ENCODE data around the gene TBC1D23.

Gene TBC1D23

DNA sequence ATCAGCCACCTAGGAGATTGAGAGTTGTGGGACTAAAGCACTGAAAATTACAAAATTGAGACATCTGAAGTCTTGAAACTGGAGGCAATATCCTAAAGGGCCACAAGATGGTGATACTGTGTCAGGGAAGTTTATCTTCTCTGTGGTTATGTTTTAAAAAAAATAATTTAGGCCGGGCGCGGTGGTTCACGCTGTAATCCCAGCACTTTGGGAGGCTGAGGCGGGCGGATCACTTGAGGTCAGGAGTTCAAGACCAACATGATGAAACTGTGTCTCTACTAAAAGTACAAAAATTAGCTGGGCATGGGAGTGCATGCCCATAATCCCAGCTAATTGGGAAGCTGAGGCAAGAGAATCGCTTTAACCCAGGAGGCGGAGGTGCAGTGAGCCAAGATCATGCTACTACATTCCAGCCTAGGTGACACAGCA lies 55.9 kb downstream of the TBC1D23 start:
- no peak overlapping the region for H2BK12ac ChIP-seq (ENCODE audit: low read length)
- no peak overlapping the region for H2BK120ac ChIP-seq (ENCODE audit: low read depth, low read length)
- no peaks in the 10 kb centered on the region for H3K4me1 ChIP-seq (ENCODE audit: control insufficient read depth in 2 of 2, insufficient read depth in 1 of 2, low read depth in 1 of 2, low read length in 2 of 2)
- peaks cover 0 to 37% of the 10 kb centered on the region in 2 donors for H3K36me3 ChIP-seq (replicated peaks in 1 of 2; ENCODE audit: control insufficient read depth in 2 of 2, insufficient read depth in 2 of 2, low read length in 2 of 2)
- H3K27me3 ChIP-seq (ENCODE audit: control insufficient read depth in 3 of 3, insufficient read depth in 3 of 3, low read depth in 1 of 3, low read length in 3 of 3) = no peaks in the 10 kb centered on the region
- no peak overlapping the region for H3K4me3 ChIP-seq (ENCODE audit: low read length in 2 of 2)
- no peak overlapping the region for H3K9ac ChIP-seq (ENCODE audit: low read depth, low read length, poor library complexity)
- no peak overlapping the region for H3K4me2 ChIP-seq (ENCODE audit: insufficient read depth, low read length, poor library complexity, severe bottlenecking)
- H4K8ac ChIP-seq (ENCODE audit: low read depth, low read length) = no peak overlapping the region
- no peaks in the 10 kb centered on the region for H3K79me1 ChIP-seq (ENCODE audit: low read depth, low read length)
- no peak overlapping the region for H2BK15ac ChIP-seq (ENCODE audit: low read length)
- peak; percentile 15 for DNase-seq (ENCODE audit: low spot score)
- H2AFZ ChIP-seq (ENCODE audit: low read length) = no peak overlapping the region
- H3K27ac ChIP-seq (replicated peaks; ENCODE audit: low read length) = no peak overlapping the region
- H2BK5ac ChIP-seq (ENCODE audit: low read length) = no peak overlapping the region
- H3K18ac ChIP-seq (ENCODE audit: low read length) = no peak overlapping the region
- H2AK5ac ChIP-seq (ENCODE audit: low read depth, low read length) = no peak overlapping the region
- no peak overlapping the region for H4K91ac ChIP-seq (ENCODE audit: low read depth, low read length, poor library complexity)
- H3K4ac ChIP-seq (ENCODE audit: low read length) = no peak overlapping the region
- no peaks in the 10 kb centered on the region for H3K9me3 ChIP-seq (replicated peaks in 1 of 2; ENCODE audit: control insufficient read depth in 2 of 2, insufficient read depth in 1 of 2, low read depth in 1 of 2, low read length in 2 of 2)
- no peak overlapping the region for H3K14ac ChIP-seq (ENCODE audit: low read length)
- no CpG with 5 or more reads among the region's 8 CpGs for WGBS, 2 donors (ENCODE audit: extremely low coverage in 2 of 2, insufficient read length in 2 of 2, insufficient replicate concordance in 1 of 2)
- no peak overlapping the region for H3K23ac ChIP-seq (ENCODE audit: low read depth, low read length, poor library complexity)

DNA sequence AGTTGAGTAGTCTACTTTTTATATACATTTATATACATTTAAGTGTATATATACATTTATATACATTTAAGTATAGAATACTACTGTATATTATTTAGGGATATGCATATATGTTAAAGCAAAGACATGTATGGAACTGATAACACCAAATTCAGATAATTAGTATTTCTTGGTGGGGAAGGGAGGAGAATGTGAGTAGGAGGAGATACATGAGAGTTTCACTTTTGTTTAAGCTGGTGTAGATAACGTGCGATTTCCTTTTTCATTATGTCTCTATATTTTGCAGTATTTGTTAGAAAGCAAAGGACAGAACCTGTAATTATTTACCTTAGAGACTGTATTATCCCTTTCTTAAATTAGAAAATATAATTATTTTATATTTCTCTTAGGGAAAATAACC lies 57.1 kb downstream of the TBC1D23 start:
- H2AK5ac ChIP-seq (ENCODE audit: low read depth, low read length) = no peak overlapping the region
- H3K27ac ChIP-seq (replicated peaks; ENCODE audit: low read length) = no peak overlapping the region
- H2BK5ac ChIP-seq (ENCODE audit: low read length) = no peak overlapping the region
- no peaks in the 10 kb centered on the region for H3K27me3 ChIP-seq (ENCODE audit: control insufficient read depth in 3 of 3, insufficient read depth in 3 of 3, low read depth in 1 of 3, low read length in 3 of 3)
- H3K4me3 ChIP-seq (ENCODE audit: low read length in 2 of 2) = no peak overlapping the region
- no peak overlapping the region for H3K9ac ChIP-seq (ENCODE audit: low read depth, low read length, poor library complexity)
- no peaks in the 10 kb centered on the region for H3K79me1 ChIP-seq (ENCODE audit: low read depth, low read length)
- peaks cover 0 to 38% of the 10 kb centered on the region in 2 donors for H3K36me3 ChIP-seq (replicated peaks in 1 of 2; ENCODE audit: control insufficient read depth in 2 of 2, insufficient read depth in 2 of 2, low read length in 2 of 2)
- H3K14ac ChIP-seq (ENCODE audit: low read length) = no peak overlapping the region
- H2AFZ ChIP-seq (ENCODE audit: low read length) = no peak overlapping the region
- H3K4ac ChIP-seq (ENCODE audit: low read length) = no peak overlapping the region
- H3K23ac ChIP-seq (ENCODE audit: low read depth, low read length, poor library complexity) = no peak overlapping the region
- DNase-seq (ENCODE audit: low spot score) = no peak
- H2BK120ac ChIP-seq (ENCODE audit: low read depth, low read length) = no peak overlapping the region
- no peak overlapping the region for H4K8ac ChIP-seq (ENCODE audit: low read depth, low read length)
- H2BK15ac ChIP-seq (ENCODE audit: low read length) = no peak overlapping the region
- H3K4me2 ChIP-seq (ENCODE audit: insufficient read depth, low read length, poor library complexity, severe bottlenecking) = no peak overlapping the region
- WGBS, 2 donors (ENCODE audit: extremely low coverage in 2 of 2, insufficient read length in 2 of 2, insufficient replicate concordance in 1 of 2) = no CpG with 5 or more reads among the region's 2 CpGs
- H3K18ac ChIP-seq (ENCODE audit: low read length) = no peak overlapping the region
- H3K4me1 ChIP-seq (ENCODE audit: control insufficient read depth in 2 of 2, insufficient read depth in 1 of 2, low read depth in 1 of 2, low read length in 2 of 2) = no peaks in the 10 kb centered on the region
- H4K91ac ChIP-seq (ENCODE audit: low read depth, low read length, poor library complexity) = no peak overlapping the region
- H2BK12ac ChIP-seq (ENCODE audit: low read length) = no peak overlapping the region
- H3K9me3 ChIP-seq (replicated peaks in 1 of 2; ENCODE audit: control insufficient read depth in 2 of 2, insufficient read depth in 1 of 2, low read depth in 1 of 2, low read length in 2 of 2) = no peaks in the 10 kb centered on the region

DNA sequence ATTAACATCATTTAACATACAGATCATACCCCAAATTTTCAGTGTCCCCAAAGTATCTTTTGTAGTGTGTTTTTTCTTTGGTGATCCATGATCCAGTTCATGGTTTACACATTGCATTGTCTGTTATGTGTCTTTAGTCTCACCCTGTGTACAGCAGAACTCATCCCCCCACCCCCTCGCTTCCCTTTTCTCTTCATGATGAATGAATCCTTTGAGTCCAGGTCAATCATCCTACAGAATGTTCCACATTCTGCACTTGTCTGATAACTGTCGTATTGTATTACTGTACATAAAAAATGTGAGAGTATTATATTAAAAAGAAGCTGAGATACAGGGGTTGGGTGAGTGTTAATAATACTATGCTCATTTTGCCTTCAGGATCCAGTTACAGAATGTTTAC lies 59.2 kb downstream of the TBC1D23 start:
- no peak for DNase-seq (ENCODE audit: low spot score)
- no peak overlapping the region for H2BK15ac ChIP-seq (ENCODE audit: low read length)
- H2BK12ac ChIP-seq (ENCODE audit: low read length) = no peak overlapping the region
- H3K36me3 ChIP-seq (replicated peaks in 1 of 2; ENCODE audit: control insufficient read depth in 2 of 2, insufficient read depth in 2 of 2, low read length in 2 of 2) = peaks cover 0 to 34% of the 10 kb centered on the region in 2 donors
- H2AK5ac ChIP-seq (ENCODE audit: low read depth, low read length) = no peak overlapping the region
- H2AFZ ChIP-seq (ENCODE audit: low read length) = no peak overlapping the region
- no peak overlapping the region for H3K4me3 ChIP-seq (ENCODE audit: low read length in 2 of 2)
- no peak overlapping the region for H3K14ac ChIP-seq (ENCODE audit: low read length)
- H3K4me1 ChIP-seq (ENCODE audit: control insufficient read depth in 2 of 2, insufficient read depth in 1 of 2, low read depth in 1 of 2, low read length in 2 of 2) = no peaks in the 10 kb centered on the region
- H3K18ac ChIP-seq (ENCODE audit: low read length) = no peak overlapping the region
- no peak overlapping the region for H4K8ac ChIP-seq (ENCODE audit: low read depth, low read length)
- no peak overlapping the region for H3K27ac ChIP-seq (replicated peaks; ENCODE audit: low read length)
- no peak overlapping the region for H2BK5ac ChIP-seq (ENCODE audit: low read length)
- H3K9me3 ChIP-seq (replicated peaks in 1 of 2; ENCODE audit: control insufficient read depth in 2 of 2, insufficient read depth in 1 of 2, low read depth in 1 of 2, low read length in 2 of 2) = no peaks in the 10 kb centered on the region
- H4K91ac ChIP-seq (ENCODE audit: low read depth, low read length, poor library complexity) = no peak overlapping the region
- H3K4ac ChIP-seq (ENCODE audit: low read length) = no peak overlapping the region
- H3K9ac ChIP-seq (ENCODE audit: low read depth, low read length, poor library complexity) = no peak overlapping the region
- H3K4me2 ChIP-seq (ENCODE audit: insufficient read depth, low read length, poor library complexity, severe bottlenecking) = no peak overlapping the region
- H2BK120ac ChIP-seq (ENCODE audit: low read depth, low read length) = no peak overlapping the region
- no peak overlapping the region for H3K23ac ChIP-seq (ENCODE audit: low read depth, low read length, poor library complexity)
- no peaks in the 10 kb centered on the region for H3K79me1 ChIP-seq (ENCODE audit: low read depth, low read length)
- WGBS, 2 donors (ENCODE audit: extremely low coverage in 2 of 2, insufficient read length in 2 of 2, insufficient replicate concordance in 1 of 2) = no CpG with 5 or more reads among the region's 2 CpGs
- H3K27me3 ChIP-seq (ENCODE audit: control insufficient read depth in 3 of 3, insufficient read depth in 3 of 3, low read depth in 1 of 3, low read length in 3 of 3) = no peaks in the 10 kb centered on the region

DNA sequence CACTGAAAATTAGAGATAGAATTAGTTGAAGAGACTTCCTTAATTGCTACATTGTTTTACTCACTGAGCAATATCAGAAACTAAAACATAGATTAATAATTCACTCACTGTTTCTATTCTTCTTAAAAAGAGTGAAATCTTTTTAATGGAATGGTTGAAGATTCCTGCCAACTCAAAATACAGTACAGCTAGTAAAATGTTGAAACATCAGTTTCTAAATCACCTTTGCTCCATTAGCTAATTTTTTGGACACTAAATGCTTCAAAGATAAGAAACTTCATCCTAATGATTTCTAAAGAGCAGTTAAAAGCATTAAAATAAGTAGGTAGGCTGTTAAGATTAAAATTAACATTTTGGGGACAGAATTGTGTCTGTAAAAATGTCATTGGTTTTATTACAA lies 63.3 kb downstream of the TBC1D23 start:
- no peak overlapping the region for H2BK5ac ChIP-seq (ENCODE audit: low read length)

More for the DNA sequence above, 63.3 kb downstream of the TBC1D23 start:
- H3K79me1 ChIP-seq (ENCODE audit: low read depth, low read length) = no peaks in the 10 kb centered on the region
- H3K36me3 ChIP-seq (replicated peaks in 1 of 2; ENCODE audit: control insufficient read depth in 2 of 2, insufficient read depth in 2 of 2, low read length in 2 of 2) = peaks cover 0 to 23% of the 10 kb centered on the region in 2 donors
- no peak overlapping the region for H3K18ac ChIP-seq (ENCODE audit: low read length)
- H2AK5ac ChIP-seq (ENCODE audit: low read depth, low read length) = no peak overlapping the region
- H3K4me1 ChIP-seq (ENCODE audit: control insufficient read depth in 2 of 2, insufficient read depth in 1 of 2, low read depth in 1 of 2, low read length in 2 of 2) = no peaks in the 10 kb centered on the region
- H2BK12ac ChIP-seq (ENCODE audit: low read length) = no peak overlapping the region
- H3K14ac ChIP-seq (ENCODE audit: low read length) = no peak overlapping the region
- H3K23ac ChIP-seq (ENCODE audit: low read depth, low read length, poor library complexity) = no peak overlapping the region
- H3K4me3 ChIP-seq (ENCODE audit: low read length in 2 of 2) = no peak overlapping the region
- H3K27me3 ChIP-seq (ENCODE audit: control insufficient read depth in 3 of 3, insufficient read depth in 3 of 3, low read depth in 1 of 3, low read length in 3 of 3) = no peaks in the 10 kb centered on the region
- H3K4me2 ChIP-seq (ENCODE audit: insufficient read depth, low read length, poor library complexity, severe bottlenecking) = no peak overlapping the region
- no peaks in the 10 kb centered on the region for H3K9me3 ChIP-seq (replicated peaks in 1 of 2; ENCODE audit: control insufficient read depth in 2 of 2, insufficient read depth in 1 of 2, low read depth in 1 of 2, low read length in 2 of 2)
- no peak overlapping the region for H2BK15ac ChIP-seq (ENCODE audit: low read length)
- H3K27ac ChIP-seq (replicated peaks; ENCODE audit: low read length) = no peak overlapping the region
- H4K91ac ChIP-seq (ENCODE audit: low read depth, low read length, poor library complexity) = no peak overlapping the region
- no peak for DNase-seq (ENCODE audit: low spot score)
- no peak overlapping the region for H3K4ac ChIP-seq (ENCODE audit: low read length)
- no peak overlapping the region for H3K9ac ChIP-seq (ENCODE audit: low read depth, low read length, poor library complexity)
- H2AFZ ChIP-seq (ENCODE audit: low read length) = no peak overlapping the region
- H4K8ac ChIP-seq (ENCODE audit: low read depth, low read length) = no peak overlapping the region
- H2BK120ac ChIP-seq (ENCODE audit: low read depth, low read length) = no peak overlapping the region
